Hepatocyte (in vitro differentiated cells): Measurements from ENCODE around the gene USH2A. TPM values are rescaled to one million over a fixed set of nuclear protein-coding genes. Genes with fewer than 3 reads are reported as not detected.
"Not testable (repeated sequence)": the region's sequence is repeated elsewhere in the genome, so short reads cannot be mapped to it uniquely, and the experiment has no call there.

ENCODE experiments used
- DNase-seq: peaks from one replicate; pipeline ENCODE4 v3.0.0-alpha.2; 2016; ENCODE audit warnings: low spot score
- H2AFZ ChIP-seq: fragments of 200-600 bp; sonication (generic); 2 replicates; pipeline ENCODE4 v1.6.0; 2016; ENCODE audit warnings: antibody characterized with exemption, mild to moderate bottlenecking
- H3K27ac ChIP-seq: fragments of 200-600 bp; sonication (generic); 2 replicates; pipeline ENCODE4 v1.5.1; 2016; ENCODE audit warnings: mild to moderate bottlenecking
- H3K27me3 ChIP-seq: fragments of 200-600 bp; sonication (generic); 2 replicates; pipeline ENCODE4 v1.6.1; 2016
- H3K36me3 ChIP-seq: fragments of 200-600 bp; sonication (generic); replicated peaks from 2 replicates; pipeline ENCODE4 v1.5.1; 2016; ENCODE audit warnings: low read depth; ENCODE audit not compliant: insufficient read depth
- H3K4me1 ChIP-seq: fragments of 200-600 bp; sonication (generic); 2 replicates; pipeline ENCODE4 v1.5.1; 2016; ENCODE audit warnings: mild to moderate bottlenecking, moderate library complexity; ENCODE audit not compliant: insufficient read depth
- H3K4me2 ChIP-seq: fragments of 200-600 bp; sonication (generic); 2 replicates; pipeline ENCODE4 v1.6.0; 2016
- H3K4me3 ChIP-seq: fragments of 200-600 bp; sonication (generic); 2 replicates; pipeline ENCODE4 v1.5.1; 2016; ENCODE audit warnings: mild to moderate bottlenecking
- H3K79me2 ChIP-seq: fragments of 200-600 bp; sonication (generic); 2 replicates; pipeline ENCODE4 v1.6.0; 2017; ENCODE audit warnings: mild to moderate bottlenecking
- H3K9me2 ChIP-seq: fragments of 200-600 bp; sonication (generic); replicated peaks from 2 replicates; pipeline ENCODE4 v1.6.0; 2017; ENCODE audit warnings: mild to moderate bottlenecking; ENCODE audit not compliant: insufficient read depth
- H3K9me3 ChIP-seq: fragments of 200-600 bp; sonication (generic); 2 replicates; pipeline ENCODE4 v1.5.1; 2016; ENCODE audit warnings: low read depth, mild to moderate bottlenecking
- H4K20me1 ChIP-seq: fragments of 200-600 bp; sonication (generic); 2 replicates; pipeline ENCODE4 v1.6.0; 2016; ENCODE audit warnings: mild to moderate bottlenecking; ENCODE audit not compliant: insufficient read depth, poor library complexity, severe bottlenecking
- CTCF ChIP-seq: fragments of 200-600 bp; sonication (generic); IDR thresholded peaks from 2 replicates; pipeline ENCODE4 v1.5.1; 2016; ENCODE audit warnings: antibody characterized with exemption, mild to moderate bottlenecking; ENCODE audit not compliant: poor library complexity
- EZH2 ChIP-seq: fragments of 200-600 bp; sonication (generic); IDR thresholded peaks from 2 replicates; pipeline ENCODE4 v1.6.1; 2016; ENCODE audit warnings: antibody characterized with exemption, mild to moderate bottlenecking, borderline replicate concordance
- EZH2phosphoT487 ChIP-seq: fragments of 200-600 bp; sonication (generic); IDR thresholded peaks from one replicate; pipeline ENCODE4 v1.6.1; 2018; ENCODE audit warnings: antibody characterized with exemption, mild to moderate bottlenecking, low read depth, moderate library complexity; ENCODE audit not compliant: unreplicated experiment, severe bottlenecking
- WGBS: methylation state at CpG from one replicate; pipeline ENCODE4 v1.1.6; 2016; ENCODE audit warnings: low lambda C conversion rate; ENCODE audit errors: missing lambda C conversion rate; 5-methylcytosine and 5-hydroxymethylcytosine counted together
- polyA plus RNA-seq: library from polyadenylated mRNA; unstranded; fragments of >200 nt; fragmentation: Nextera tagmentation; extraction: Ambion mirVana; gene quantifications from 2 replicates; pipeline ENCODE4 v1.2.1, GENCODE V29; 2016
- total RNA-seq: library from RNA; depleted of rRNA; stranded (reverse); fragments of >200 nt; gene quantifications from 2 replicates; pipeline ENCODE4 v1.2.3, GENCODE V29; 2014

USH2A gene
- total and polyA plus RNA-seq, 2 experiments from 2014 or later, result 0.07 TPM; not detected in 1

- Histone ChIP-seq H3K79me2 (no peaks in the 10 kb centered on the region), H3K4me1 (no peaks in the 10 kb centered on the region), H2AFZ (no peak overlapping the region), H4K20me1 (no peaks in the 10 kb centered on the region), H3K27ac (no peak overlapping the region), H3K27me3 (no peaks in the 10 kb centered on the region), H3K9me2 (no peaks in the 10 kb centered on the region), H3K36me3 (no peaks in the 10 kb centered on the region), H3K4me2 (no peak overlapping the region), H3K4me3 (no peak overlapping the region), H3K9me3 (no peaks in the 10 kb centered on the region)
- 92% methylated on average over 3 of the region's 3 CpGs for WGBS
- TF ChIP-seq EZH2phosphoT487 (no peak), CTCF (no peak), EZH2 (no peak)
- DNase-seq, result no peak
Observed at GRCh38 chr1:216020743-216021345, 402.4 kb downstream of the USH2A start.

GRCh38 chr1:216015116-216015515 is 408.1 kb downstream of the USH2A start:
- H2AFZ ChIP-seq, result no peak overlapping the region
- no peaks in the 10 kb centered on the region for H3K9me2 ChIP-seq
- TF ChIP-seq CTCF (no peak), EZH2 (no peak), EZH2phosphoT487 (no peak)
- H3K4me2 ChIP-seq, result no peak overlapping the region
- H3K9me3 ChIP-seq, result no peaks in the 10 kb centered on the region
- no peak overlapping the region for H3K27ac ChIP-seq
- no peaks in the 10 kb centered on the region for H3K36me3 ChIP-seq
- H3K4me1 ChIP-seq, result no peaks in the 10 kb centered on the region
- DNase-seq, result no peak
- H3K4me3 ChIP-seq, result no peak overlapping the region
- no peaks in the 10 kb centered on the region for H3K27me3 ChIP-seq
- H4K20me1 ChIP-seq, result no peaks in the 10 kb centered on the region
- H3K79me2 ChIP-seq, result no peaks in the 10 kb centered on the region
- WGBS, result 89% methylated on average over 3 of the region's 3 CpGs

GRCh38 chr1:216014086-216014485 is 409.2 kb downstream of the USH2A start:
- Histone ChIP-seq H3K4me3 (no peak overlapping the region), H3K4me1 (no peaks in the 10 kb centered on the region), H3K4me2 (no peak overlapping the region), H2AFZ (no peak overlapping the region), H4K20me1 (no peaks in the 10 kb centered on the region), H3K27me3 (no peaks in the 10 kb centered on the region), H3K9me3 (no peaks in the 10 kb centered on the region), H3K36me3 (no peaks in the 10 kb centered on the region), H3K79me2 (no peaks in the 10 kb centered on the region), H3K9me2 (no peaks in the 10 kb centered on the region), H3K27ac (no peak overlapping the region)
- WGBS, result 43% methylated on average over 2 of the region's 2 CpGs
- no peak for TF ChIP-seq EZH2
- no peak for TF ChIP-seq EZH2phosphoT487
- TF ChIP-seq CTCF, result no peak
- DNase-seq, result no peak

- H3K4me1 ChIP-seq, H3K27ac ChIP-seq, H3K4me3 ChIP-seq, DNase-seq, H3K36me3 ChIP-seq, H3K27me3 ChIP-seq, H3K4me2 ChIP-seq, H3K79me2 ChIP-seq, H3K9me3 ChIP-seq, H4K20me1 ChIP-seq, H2AFZ ChIP-seq, H3K9me2 ChIP-seq: not testable (repeated sequence)
- 85% methylated on average over 10 of the region's 10 CpGs for WGBS
Observed at GRCh38 chr1:216009456-216009855, 413.8 kb downstream of the USH2A start.
